ENCODE results near the gene EEF1AKMT2.

EEF1AKMT2 gene

GRCh38 chr10:124724279-124725027 is 67.2 kb downstream of the EEF1AKMT2 start:
- TF ChIP-seq TEAD4 (IDR thresholded peaks at IDR 0.05) (no peak), TAF1 (IDR thresholded peaks at IDR 0.05; ENCODE audit: low read depth) (no peak), YY1 (IDR thresholded peaks at IDR 0.05; ENCODE audit: low read depth) (no peak), NFIC (IDR thresholded peaks at IDR 0.05) (no peak), REST (IDR thresholded peaks at IDR 0.05; ENCODE audit: low read depth) (no peak), RAD21 (IDR thresholded peaks at IDR 0.05; ENCODE audit: low read depth) (no peak), CREB1 (IDR thresholded peaks at IDR 0.05; ENCODE audit: low read depth) (no peak), TCF12 (IDR thresholded peaks at IDR 0.05; ENCODE audit: low read depth) (no peak), MAX (IDR thresholded peaks at IDR 0.05) (no peak)

- TF ChIP-seq EP300 (IDR thresholded peaks at IDR 0.05; ENCODE audit: borderline replicate concordance) (no peak), TAF1 (IDR thresholded peaks at IDR 0.05; ENCODE audit: low read depth) (no peak), EGR1 (IDR thresholded peaks at IDR 0.05) (no peak), CREB1 (IDR thresholded peaks at IDR 0.05; ENCODE audit: low read depth) (no peak), TEAD4 (IDR thresholded peaks at IDR 0.05) (no peak), USF1 (IDR thresholded peaks at IDR 0.05) (no peak), CEBPB (IDR thresholded peaks at IDR 0.05) (no peak), ZBTB7A (IDR thresholded peaks at IDR 0.05; ENCODE audit: low read depth) (no peak), FOXM1 (IDR thresholded peaks at IDR 0.05; ENCODE audit: borderline replicate concordance, low read depth) (no peak), TCF12 (IDR thresholded peaks at IDR 0.05; ENCODE audit: low read depth) (no peak), NFIC (IDR thresholded peaks at IDR 0.05) (no peak), RAD21 (IDR thresholded peaks at IDR 0.05; ENCODE audit: low read depth) (no peak), MAX (IDR thresholded peaks at IDR 0.05) (no peak), REST (IDR thresholded peaks at IDR 0.05; ENCODE audit: low read depth) (no peak), YY1 (IDR thresholded peaks at IDR 0.05; ENCODE audit: low read depth) (no peak)
Observed at GRCh38 chr10:124723826-124724225, 67.9 kb downstream of the EEF1AKMT2 start.

- TF ChIP-seq TAF1 (IDR thresholded peaks at IDR 0.05; ENCODE audit: low read depth) (no peak), FOXM1 (IDR thresholded peaks at IDR 0.05; ENCODE audit: borderline replicate concordance, low read depth) (no peak), RAD21 (IDR thresholded peaks at IDR 0.05; ENCODE audit: low read depth) (no peak), NFIC (IDR thresholded peaks at IDR 0.05) (no peak), TCF12 (IDR thresholded peaks at IDR 0.05; ENCODE audit: low read depth) (no peak), REST (IDR thresholded peaks at IDR 0.05; ENCODE audit: low read depth) (no peak), ZBTB7A (IDR thresholded peaks at IDR 0.05; ENCODE audit: low read depth) (no peak), CEBPB (IDR thresholded peaks at IDR 0.05) (no peak), MAX (IDR thresholded peaks at IDR 0.05) (no peak)
Observed at GRCh38 chr10:124722798-124723783, 68.6 kb downstream of the EEF1AKMT2 start.
